Heart left ventricle (tissue), 16 donors: ENCODE data around the gene KHK. TPM values are rescaled to one million over a fixed set of nuclear protein-coding genes. Genes with fewer than 3 reads are reported as not detected.

Source experiments
- ATAC-seq, 4 donors: fragments of 200-7000 bp; cut with Tn5 transposase; one replicate each; pipeline ENCODE4 v1.9.1; 2020 to 2022; ENCODE audit warnings: moderate library complexity in 4 of 4, mild to moderate bottlenecking in 3 of 4, moderate number of reproducible peaks in 1 of 4
- DNase-seq, 5 donors: peaks; one replicate each; pipeline ENCODE4 v3.0.0-alpha.2; 2020
- H3K27ac ChIP-seq, 12 donors: fragments of 200-600 bp; sonication (generic) in 4 of 12; one replicate each; pipeline versions ENCODE4 v1.5.0 to v1.8.0; 2016 to 2022; ENCODE audit warnings: mild to moderate bottlenecking in 2 of 12
- H3K27me3 ChIP-seq, 9 donors: fragments of 200-600 bp; sonication (generic) in 2 of 9; one replicate each; pipeline versions ENCODE4 v1.5.1 to v1.8.0; 2016 to 2022; ENCODE audit warnings: mild to moderate bottlenecking in 3 of 9
- H3K36me3 ChIP-seq, 9 donors: fragments of 200-600 bp; sonication (generic) in 2 of 9; one replicate each; pipeline versions ENCODE4 v1.5.0 to v1.8.0; 2018 to 2022; ENCODE audit warnings: mild to moderate bottlenecking in 2 of 9
- H3K4me1 ChIP-seq, 12 donors: fragments of 200-600 bp; sonication (generic) in 4 of 12; one replicate each; pipeline versions ENCODE4 v1.5.0 to v1.8.0; 2016 to 2022; ENCODE audit warnings: mild to moderate bottlenecking in 3 of 12
- H3K4me3 ChIP-seq, 12 donors: fragments of 200-600 bp; sonication (generic) in 4 of 12; one replicate each; pipeline versions ENCODE4 v1.5.0 to v1.8.0; 2017 to 2022; ENCODE audit warnings: mild to moderate bottlenecking in 9 of 12, moderate library complexity in 4 of 12
- H3K9me3 ChIP-seq, 12 donors: fragments of 200-600 bp; sonication (generic) in 4 of 12; one replicate each; pipeline versions ENCODE4 v1.5.0 to v1.8.0; 2016 to 2022; ENCODE audit warnings: mild to moderate bottlenecking in 1 of 12
- POLR2A ChIP-seq, 2 donors: fragments of 450-650 bp; IDR thresholded peaks; one replicate each; pipeline ENCODE4 v1.6.1; 2017; ENCODE audit warnings: antibody characterized with exemption in 2 of 2, mild to moderate bottlenecking in 2 of 2, moderate library complexity in 2 of 2
- WGBS, 4 donors: extraction: QIAGEN DNeasy Blood & Tissue Kit in 2 of 4; methylation state at CpG; one replicate each; pipeline versions ENCODE4 v1.1.5 to v1.1.7; 2013 to 2018; 5-methylcytosine and 5-hydroxymethylcytosine counted together
- intact Hi-C, 10 donors: fragments of 100-400 bp; cut with DNase I; formaldehyde crosslinking; loops; one replicate each; pipeline versions ENCODE4 v1.11.1 to v1.14.2; 2022
- polyA plus RNA-seq, 2 donors: library from polyadenylated mRNA; stranded (reverse); fragments of 200-250 nt; gene quantifications; one replicate each; pipeline ENCODE4 v1.2.3, GENCODE V29; 2013
- total RNA-seq, 9 donors: library from RNA; depleted of rRNA in 2 of 9; stranded (reverse); fragments of >200 nt in 2 of 9; fragmentation: NEBNext Ultra II Directional in 3 of 9; extraction: Animal tissue kit (Norgen Biotek cat#: 25700) in 3 of 9; gene quantifications; one replicate each; pipeline versions ENCODE4 v1.1.0 to v1.2.4, GENCODE V29; 2016 to 2023
- TF ChIP-seq, protein P1 (sequence below), 12 donors: fragments of 200-600 bp; sonication (generic) in 4 of 12; IDR thresholded peaks; one replicate each; pipeline versions ENCODE4 v1.5.0 to v1.8.0; 2018 to 2022; ENCODE audit warnings: antibody characterized with exemption in 12 of 12, mild to moderate bottlenecking in 5 of 12
- donor health status: ischemic (EF 13 %, LVEDD 7.1; RV severe dilation, severe dysfunction).
- donor health status: healthy with polysubstance abuse.
- donor health status: DM: no; HTN: yes; CAD: no.
- donor health status: DM: no; HTN: no; CAD: no.
- donor health status: ischemic (EF 25% LVEDD 6.9; RV normal size, moderate dysfunction).
- donor health status: ischemic (EF 25% LVEDD 5.7; RV mildly dilated, moderate dysfunction).
- donor health status: healthy.
- donor health status: DM: yes; HTN: yes; CAD: no.
- donor health status: ischemic (EF 35%, LVEDD 5.7; RV mildly dilated, moderate dysfunction).
- donor health status: nonischemic (EF 11% LVEDD 7.7; RV severe dilation, severe dysfunction).
- donor health status: DM: yes; HTN: yes; CAD: no.
- donor health status: PGD.
- donor health status: ischemic (EF 29% LVEDD 5.4; RV normal size, mild dysfunction).
- donor health status: nonischemic (EF 23%, LVEDD 6.1; RV moderate dilation, normal function).

The KHK gene
- total and polyA plus RNA-seq, 11 donors: 0.89 to 3.9 (median 1.8) TPM

DNA sequence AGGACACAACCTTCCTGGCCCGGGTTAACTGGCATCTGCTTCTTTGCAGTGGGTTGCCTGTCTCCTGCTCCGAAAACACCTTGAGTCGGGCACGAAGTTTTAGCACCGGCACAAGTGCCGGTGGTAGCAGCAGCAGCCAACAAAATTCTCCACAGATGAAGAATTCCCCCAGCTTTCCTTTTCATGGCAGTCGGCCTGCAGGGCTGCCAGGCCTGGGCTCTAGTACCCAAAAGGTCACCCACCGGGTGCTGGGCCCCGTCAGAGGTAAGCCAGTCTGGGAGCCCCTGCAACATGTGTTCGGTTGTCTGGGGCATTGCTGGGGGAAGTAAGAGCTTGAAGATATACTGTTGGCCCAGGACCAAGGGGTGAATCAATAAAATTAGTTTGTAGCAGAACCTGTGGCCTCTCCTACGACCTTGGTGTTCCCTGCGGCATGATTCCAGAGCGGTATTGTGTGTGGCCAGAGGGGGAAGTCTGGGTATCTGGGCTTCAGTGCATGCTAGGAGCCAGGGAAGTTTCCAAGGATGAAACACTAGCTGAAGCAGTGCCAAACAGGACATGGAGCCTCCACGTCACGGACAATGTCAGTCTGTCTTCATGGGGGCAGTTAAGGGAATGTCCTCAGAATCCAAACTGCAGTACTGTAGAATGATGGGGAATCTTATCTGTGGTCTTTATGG lies 27.3 kb upstream of the KHK start:
- peaks cover 0 to 10% (median 0%) of the 10 kb centered on the region in 12 donors for H3K4me1 ChIP-seq
- intact Hi-C loops: no loop called here
- DNase-seq (peak in 1 of 5 donors; percentile 57), ATAC-seq (peak in 2 of 4 donors; percentile 29 to 67)
- H3K27ac ChIP-seq: no peak overlapping the region
- no peaks in the 10 kb centered on the region for H3K27me3 ChIP-seq
- H3K9me3 ChIP-seq: no peaks in the 10 kb centered on the region
- TF ChIP-seq POLR2A (IDR thresholded peaks at IDR 0.05): no peak
- TF ChIP-seq, protein P1, sequence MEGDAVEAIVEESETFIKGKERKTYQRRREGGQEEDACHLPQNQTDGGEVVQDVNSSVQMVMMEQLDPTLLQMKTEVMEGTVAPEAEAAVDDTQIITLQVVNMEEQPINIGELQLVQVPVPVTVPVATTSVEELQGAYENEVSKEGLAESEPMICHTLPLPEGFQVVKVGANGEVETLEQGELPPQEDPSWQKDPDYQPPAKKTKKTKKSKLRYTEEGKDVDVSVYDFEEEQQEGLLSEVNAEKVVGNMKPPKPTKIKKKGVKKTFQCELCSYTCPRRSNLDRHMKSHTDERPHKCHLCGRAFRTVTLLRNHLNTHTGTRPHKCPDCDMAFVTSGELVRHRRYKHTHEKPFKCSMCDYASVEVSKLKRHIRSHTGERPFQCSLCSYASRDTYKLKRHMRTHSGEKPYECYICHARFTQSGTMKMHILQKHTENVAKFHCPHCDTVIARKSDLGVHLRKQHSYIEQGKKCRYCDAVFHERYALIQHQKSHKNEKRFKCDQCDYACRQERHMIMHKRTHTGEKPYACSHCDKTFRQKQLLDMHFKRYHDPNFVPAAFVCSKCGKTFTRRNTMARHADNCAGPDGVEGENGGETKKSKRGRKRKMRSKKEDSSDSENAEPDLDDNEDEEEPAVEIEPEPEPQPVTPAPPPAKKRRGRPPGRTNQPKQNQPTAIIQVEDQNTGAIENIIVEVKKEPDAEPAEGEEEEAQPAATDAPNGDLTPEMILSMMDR (IDR thresholded peaks at IDR 0.05): no peak
- H3K36me3 ChIP-seq: peaks cover 0 to 72% (median 63%) of the 10 kb centered on the region in 9 donors
- no peak overlapping the region for H3K4me3 ChIP-seq
- WGBS, 4 donors: 67 to 76% (median 73%) methylated on average over 14 to 15 of the region's 15 CpGs

DNA sequence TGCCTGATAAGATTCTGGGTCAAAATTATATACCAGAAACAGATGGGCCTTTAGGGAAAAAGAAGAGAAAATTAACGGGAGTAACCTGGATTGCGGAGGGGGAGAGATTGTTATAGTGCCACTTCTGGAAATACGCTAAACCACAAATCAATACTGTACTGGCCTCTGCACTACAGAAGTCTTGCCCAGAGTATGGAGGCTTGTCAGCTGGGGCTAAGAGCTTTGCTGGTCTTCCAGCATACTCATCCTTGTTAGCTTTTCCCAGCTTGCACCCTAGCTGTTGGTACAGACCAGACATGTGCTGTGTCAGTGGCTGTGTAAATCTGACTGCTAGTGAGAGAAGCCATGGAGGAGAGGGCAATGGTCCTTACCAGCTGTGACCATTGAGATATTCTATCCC lies 26.2 kb upstream of the KHK start:
- Histone ChIP-seq H3K4me3 (no peak overlapping the region), H3K9me3 (no peaks in the 10 kb centered on the region), H3K36me3 (peaks cover 0 to 69% (median 60%) of the 10 kb centered on the region in 9 donors), H3K27me3 (no peaks in the 10 kb centered on the region), H3K4me1 (peaks cover 0 to 10% (median 0%) of the 10 kb centered on the region in 12 donors), H3K27ac (no peak overlapping the region)
- TF ChIP-seq, protein P1 (IDR thresholded peaks at IDR 0.05): no peak
- TF ChIP-seq POLR2A (IDR thresholded peaks at IDR 0.05): no peak
- ATAC-seq: no peak
- intact Hi-C loops: no loop called here
- 92 to 96% (median 95%) methylated on average over 3 of the region's 3 CpGs for WGBS, 4 donors
- no peak for DNase-seq

DNA sequence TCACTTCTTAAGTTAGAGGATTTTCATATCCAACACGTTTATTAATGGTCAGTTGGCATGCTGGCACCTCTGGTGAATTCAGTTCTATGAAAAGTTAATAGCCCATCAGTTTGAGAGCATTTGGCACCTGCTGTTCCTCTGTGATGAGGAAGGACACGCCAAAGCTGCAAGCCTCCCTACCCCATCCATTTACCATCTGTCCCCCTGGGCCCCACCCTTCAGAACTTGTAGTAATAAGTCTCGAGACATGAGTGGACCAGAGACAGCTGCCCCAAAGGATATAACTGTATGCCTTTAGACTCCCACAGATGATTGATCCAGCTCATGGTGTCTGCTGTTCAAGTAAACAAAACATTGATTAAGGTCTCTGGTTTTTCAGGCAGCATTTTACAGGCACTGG lies 21.4 kb upstream of the KHK start:
- peaks cover 0 to 71% (median 55%) of the 10 kb centered on the region in 9 donors for H3K36me3 ChIP-seq
- no peak overlapping the region for H3K4me3 ChIP-seq
- no peaks in the 10 kb centered on the region for H3K9me3 ChIP-seq
- intact Hi-C loops: no loop called here
- H3K27me3 ChIP-seq: no peaks in the 10 kb centered on the region
- WGBS, 4 donors: 76 to 89% (median 85%) methylated on average over 3 of the region's 3 CpGs
- H3K4me1 ChIP-seq: peaks cover 3 to 30% (median 17%) of the 10 kb centered on the region in 12 donors
- TF ChIP-seq POLR2A (IDR thresholded peaks at IDR 0.05): no peak
- TF ChIP-seq, protein P1 (IDR thresholded peaks at IDR 0.05): no peak
- DNase-seq: no peak
- no peak for ATAC-seq
- no peak overlapping the region for H3K27ac ChIP-seq

DNA sequence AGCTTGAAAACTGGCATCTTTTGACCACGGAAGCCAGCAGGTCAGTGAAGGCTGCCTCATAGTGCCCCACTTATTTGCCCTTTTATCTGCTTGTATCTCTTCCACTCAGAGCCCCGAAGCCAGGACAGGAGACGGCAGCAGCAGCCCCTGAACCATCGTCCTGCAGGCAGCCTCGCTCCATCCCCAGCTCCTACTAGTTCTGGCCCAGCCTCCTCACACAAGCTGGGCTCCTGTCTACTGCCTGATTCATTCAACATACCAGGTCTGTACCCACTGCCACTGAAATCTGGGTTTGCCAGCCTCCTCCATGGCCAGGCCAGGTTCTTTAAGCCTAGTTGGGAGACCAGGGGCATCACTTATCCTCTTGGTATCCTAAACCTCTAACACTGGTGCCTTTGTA lies 19.2 kb upstream of the KHK start:
- Histone ChIP-seq H3K4me1 (peaks cover 3 to 41% (median 32%) of the 10 kb centered on the region in 12 donors), H3K4me3 (no peak overlapping the region), H3K27ac (no peak overlapping the region), H3K9me3 (no peaks in the 10 kb centered on the region), H3K36me3 (peaks cover 0 to 63% (median 49%) of the 10 kb centered on the region in 9 donors), H3K27me3 (no peaks in the 10 kb centered on the region)
- ATAC-seq (no peak), DNase-seq (no peak)
- 83 to 91% (median 88%) methylated on average over 5 of the region's 5 CpGs for WGBS, 4 donors
- no peak for TF ChIP-seq POLR2A (IDR thresholded peaks at IDR 0.05)
- TF ChIP-seq, protein P1 (IDR thresholded peaks at IDR 0.05): no peak
- intact Hi-C loops: no loop called here
